SU-DHL-6 (cell line): ENCODE results near the gene CHMP4B.

ENCODE experiments used
- EZH2phosphoT487 ChIP-seq: fragments of 200-600 bp; sonication (generic), shearing (Covaris generic); conservative IDR thresholded peaks from 2 replicates; pipeline ENCODE4 v1.6.1; 2018; ENCODE audit warnings: mild to moderate bottlenecking, antibody characterized with exemption, low read length, moderate library complexity, mixed read lengths
- TF ChIP-seq, protein P1 (sequence below): fragments of 200-600 bp; sonication (generic); IDR thresholded peaks from one replicate; pipeline ENCODE4 v1.5.1; 2017; ENCODE audit warnings: antibody characterized with exemption, mild to moderate bottlenecking, low read length, moderate library complexity; ENCODE audit not compliant: insufficient read depth, poor library complexity, severe bottlenecking

DNA sequence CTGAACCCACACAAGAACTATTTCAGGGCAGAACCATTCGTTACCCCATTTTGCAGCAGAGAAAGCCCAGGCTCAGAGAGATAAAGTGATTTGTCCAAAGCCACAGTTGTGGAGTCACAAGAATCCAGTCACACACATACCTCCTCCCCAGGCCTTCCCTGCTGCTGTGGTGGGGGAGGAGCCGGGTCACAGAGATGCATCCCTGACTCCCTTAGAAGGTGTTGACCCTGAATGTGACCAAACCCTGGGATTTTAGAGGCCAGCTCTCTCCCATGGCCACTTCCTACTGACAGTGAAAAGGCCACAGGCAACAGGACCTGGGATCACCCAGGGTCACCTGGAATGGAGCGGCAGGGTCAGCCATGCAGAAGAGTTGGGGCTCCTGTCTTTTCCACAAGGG lies 48.6 kb downstream of the CHMP4B start:
- TF ChIP-seq, protein P1, sequence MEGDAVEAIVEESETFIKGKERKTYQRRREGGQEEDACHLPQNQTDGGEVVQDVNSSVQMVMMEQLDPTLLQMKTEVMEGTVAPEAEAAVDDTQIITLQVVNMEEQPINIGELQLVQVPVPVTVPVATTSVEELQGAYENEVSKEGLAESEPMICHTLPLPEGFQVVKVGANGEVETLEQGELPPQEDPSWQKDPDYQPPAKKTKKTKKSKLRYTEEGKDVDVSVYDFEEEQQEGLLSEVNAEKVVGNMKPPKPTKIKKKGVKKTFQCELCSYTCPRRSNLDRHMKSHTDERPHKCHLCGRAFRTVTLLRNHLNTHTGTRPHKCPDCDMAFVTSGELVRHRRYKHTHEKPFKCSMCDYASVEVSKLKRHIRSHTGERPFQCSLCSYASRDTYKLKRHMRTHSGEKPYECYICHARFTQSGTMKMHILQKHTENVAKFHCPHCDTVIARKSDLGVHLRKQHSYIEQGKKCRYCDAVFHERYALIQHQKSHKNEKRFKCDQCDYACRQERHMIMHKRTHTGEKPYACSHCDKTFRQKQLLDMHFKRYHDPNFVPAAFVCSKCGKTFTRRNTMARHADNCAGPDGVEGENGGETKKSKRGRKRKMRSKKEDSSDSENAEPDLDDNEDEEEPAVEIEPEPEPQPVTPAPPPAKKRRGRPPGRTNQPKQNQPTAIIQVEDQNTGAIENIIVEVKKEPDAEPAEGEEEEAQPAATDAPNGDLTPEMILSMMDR = no peak
- TF ChIP-seq EZH2phosphoT487 = no peak
